HL-60/S4 treated with phorbol 12-myristate 13-acetate at 8.2 ng/mL for 4 days and 3 days (cell line): ENCODE data around the gene ARFGEF2.
"Not testable (repeated sequence)": the region's sequence is repeated elsewhere in the genome, so short reads cannot be mapped to it uniquely, and the experiment has no call there.

Source experiments
- in situ Hi-C: fragments of 300-500 bp; cut with MboI; formaldehyde crosslinking; loops from 2 replicates; pipeline ENCODE4 v1.15.0; 2022; ENCODE audit warnings: low sequenced_read_pairs

The ARFGEF2 gene

DNA sequence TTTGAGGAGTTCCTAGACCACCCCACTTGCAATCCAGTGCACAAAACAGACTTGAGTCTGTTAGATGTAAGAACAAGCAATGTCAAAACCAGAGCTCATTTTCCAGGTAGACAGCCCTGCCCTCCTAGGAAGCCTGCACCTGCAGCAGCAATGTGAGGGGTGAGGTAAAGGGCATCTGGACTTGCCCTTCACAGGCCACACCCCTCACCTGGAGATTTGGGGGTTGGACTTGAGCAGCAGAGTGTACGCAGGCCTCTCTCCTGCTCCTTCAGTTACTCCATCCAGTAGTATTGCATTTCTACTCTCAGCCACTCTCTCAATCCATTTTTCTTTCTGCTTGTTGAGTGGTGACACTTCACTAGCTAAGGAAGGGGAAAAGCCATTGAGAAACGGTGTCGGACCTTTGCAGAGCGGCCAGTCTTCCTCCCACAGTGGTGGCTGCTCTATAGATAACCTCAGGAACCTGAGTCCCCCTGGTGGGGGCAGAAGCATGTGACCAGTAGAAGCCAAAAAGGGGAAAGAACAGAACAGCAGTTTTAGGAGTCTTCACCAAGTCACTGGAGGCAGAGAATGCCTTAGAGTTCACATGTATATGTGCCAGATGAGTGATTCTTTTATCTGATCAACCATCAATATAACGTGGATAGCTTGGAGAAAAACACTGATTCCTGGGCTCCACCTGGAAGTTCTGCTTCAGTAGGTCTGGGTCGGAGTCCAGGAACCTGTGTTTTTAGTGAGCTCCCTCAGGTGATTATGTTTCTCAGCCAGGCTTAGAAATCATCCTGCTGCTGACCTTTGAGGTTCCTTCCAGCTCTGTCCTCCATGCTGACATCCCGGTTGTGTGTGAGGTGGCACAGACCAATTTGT lies 28.0 kb downstream of the ARFGEF2 start:
- in situ Hi-C loops: no loop called here

- in situ Hi-C loops: no loop called here
Observed at GRCh38 chr20:48951041-48951440, 29.5 kb downstream of the ARFGEF2 start.

DNA sequence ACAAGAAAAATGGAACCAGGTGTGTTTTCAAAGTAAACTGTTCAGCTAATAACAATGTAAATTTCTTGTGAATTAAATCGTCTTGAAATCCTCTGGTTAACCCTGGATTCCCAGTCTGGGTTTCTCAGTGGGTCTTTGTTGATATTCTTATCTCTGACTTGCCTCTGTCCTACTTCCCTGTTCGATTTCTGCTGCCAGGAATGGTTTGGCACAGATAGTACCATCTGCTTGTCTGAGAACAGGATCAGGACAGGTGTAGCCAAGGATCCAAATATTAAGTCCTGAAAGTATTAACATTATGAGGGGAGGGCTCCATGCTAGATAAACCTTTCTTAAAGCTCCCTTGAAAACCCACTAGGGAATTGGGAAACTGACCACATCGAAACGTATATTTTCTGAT lies 30.1 kb downstream of the ARFGEF2 start:
- in situ Hi-C loops: no loop called here

- in situ Hi-C loops: no loop called here
Observed at GRCh38 chr20:48952656-48953055, 31.1 kb downstream of the ARFGEF2 start.

DNA sequence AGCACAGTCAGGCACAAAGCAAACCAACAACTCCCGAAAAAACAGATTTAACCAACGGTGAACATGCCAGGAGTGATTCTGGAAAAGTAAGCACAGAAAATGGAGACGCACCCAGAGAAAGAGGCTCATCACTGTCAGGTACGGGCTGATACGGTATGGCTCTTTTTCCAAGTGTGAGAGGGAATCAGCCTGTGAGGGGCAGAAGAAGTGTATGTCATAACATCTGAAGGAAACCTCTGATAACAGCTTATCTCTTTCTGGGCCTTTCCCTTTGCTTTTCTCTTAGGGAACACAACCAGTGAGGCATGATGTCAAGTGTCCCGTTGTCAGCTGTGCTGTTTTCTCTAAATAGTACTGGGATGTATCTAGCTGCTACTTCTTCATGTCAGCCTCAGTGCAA lies 32.1 kb downstream of the ARFGEF2 start:
- in situ Hi-C loops: no loop called here

DNA sequence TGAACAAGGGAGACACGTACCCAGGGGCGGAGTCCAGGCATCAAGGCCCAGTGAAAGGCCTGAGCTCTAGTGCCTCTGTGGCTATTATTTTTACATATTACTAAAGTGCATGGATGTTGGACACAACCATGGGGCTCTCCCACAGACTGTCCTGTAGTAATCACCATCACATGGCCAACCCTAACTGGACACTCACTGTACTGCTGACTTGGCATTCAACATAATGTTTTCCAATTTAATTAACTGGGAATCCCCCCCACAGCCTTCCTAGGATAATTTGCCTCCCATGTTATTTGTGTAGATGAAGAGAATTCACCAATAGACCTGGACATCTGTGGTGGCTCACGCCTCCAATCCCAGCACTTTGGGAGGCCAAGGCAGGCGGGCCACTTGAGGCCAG lies 34.5 kb downstream of the ARFGEF2 start:
- in situ Hi-C loops: no loop called here

GRCh38 chr20:48957053-48957481 lies 35.6 kb downstream of the ARFGEF2 start:
- in situ Hi-C loops: no loop called here

DNA sequence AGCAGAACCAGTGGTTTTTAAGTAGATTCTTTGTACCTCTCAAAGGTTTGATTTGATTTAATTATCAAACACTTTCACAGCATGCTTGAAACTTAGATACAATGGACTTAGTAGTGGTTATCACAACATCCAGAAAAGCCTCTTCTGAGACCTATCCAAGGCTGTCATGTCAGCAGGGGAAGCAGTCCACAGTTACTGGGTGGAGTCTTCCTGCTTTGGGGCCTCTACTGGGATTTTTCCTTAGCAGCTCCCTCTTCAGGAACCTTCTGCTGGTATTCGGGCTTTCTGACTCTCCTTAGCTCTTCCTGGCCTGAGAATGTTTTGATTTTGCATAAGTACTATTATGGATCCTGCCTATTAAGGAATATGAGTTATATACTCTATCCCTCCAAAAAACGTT lies 36.0 kb downstream of the ARFGEF2 start:
- in situ Hi-C loops: no loop called here

DNA sequence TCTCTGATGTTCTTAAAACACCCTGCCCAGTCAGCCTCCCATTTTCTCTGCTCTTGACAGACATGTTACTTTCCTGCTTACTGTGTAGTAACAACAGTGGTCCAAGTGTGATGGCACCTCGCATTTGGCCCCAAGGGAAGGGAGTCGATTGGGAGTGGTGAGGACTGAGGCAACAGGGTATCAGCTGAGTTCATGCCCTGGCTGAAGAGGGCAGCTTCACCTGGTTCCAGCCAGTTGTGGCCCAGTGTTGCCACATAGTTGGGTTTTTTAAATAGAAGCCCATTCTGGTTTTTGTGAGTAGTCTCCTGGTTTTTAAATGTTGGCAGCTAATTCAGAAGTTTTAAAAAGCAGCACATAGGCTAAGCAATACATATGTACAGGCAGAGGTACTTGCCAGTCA lies 37.2 kb downstream of the ARFGEF2 start:
- in situ Hi-C loops: no loop called here

- in situ Hi-C loops: no loop called here
Observed at GRCh38 chr20:48959899-48960550, 38.5 kb downstream of the ARFGEF2 start.

- in situ Hi-C loops: no loop called here
Observed at GRCh38 chr20:48962421-48962820, 40.9 kb downstream of the ARFGEF2 start.

GRCh38 chr20:48962976-48963771 lies 41.7 kb downstream of the ARFGEF2 start:
- in situ Hi-C loops: no loop called here

GRCh38 chr20:48965189-48965910 lies 43.8 kb downstream of the ARFGEF2 start:
- in situ Hi-C loops: no loop called here

DNA sequence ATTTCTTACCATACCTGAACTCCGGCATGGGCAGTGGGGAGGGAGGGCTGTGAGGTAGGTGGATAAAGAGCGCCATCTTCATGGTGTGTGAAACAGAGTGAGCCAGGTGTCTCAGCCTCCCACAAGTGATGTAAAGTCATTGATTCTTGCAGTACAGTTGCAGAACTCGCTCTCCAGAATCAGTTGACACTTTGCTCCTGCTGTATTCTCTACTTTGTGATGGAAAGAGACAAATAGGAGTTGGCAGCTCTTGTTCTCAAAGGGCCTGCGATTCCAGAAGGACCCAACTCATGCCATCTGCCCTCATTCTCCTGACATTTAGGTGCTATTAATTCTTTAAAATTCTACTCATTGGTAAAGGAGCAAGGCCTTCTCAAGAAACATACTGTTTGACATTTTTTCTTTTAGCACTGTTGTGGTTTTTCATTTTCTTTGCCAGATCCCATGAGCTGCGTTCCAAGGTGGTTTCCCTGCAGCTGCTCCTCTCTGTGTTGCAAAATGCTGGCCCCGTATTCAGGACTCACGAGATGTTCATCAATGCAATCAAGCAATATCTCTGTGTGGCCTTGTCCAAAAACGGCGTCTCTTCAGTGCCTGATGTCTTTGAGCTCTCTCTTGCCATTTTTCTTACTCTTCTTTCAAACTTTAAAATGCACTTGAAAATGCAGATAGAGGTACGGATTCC lies 49.3 kb downstream of the ARFGEF2 start:
- in situ Hi-C loops: no loop called here

DNA sequence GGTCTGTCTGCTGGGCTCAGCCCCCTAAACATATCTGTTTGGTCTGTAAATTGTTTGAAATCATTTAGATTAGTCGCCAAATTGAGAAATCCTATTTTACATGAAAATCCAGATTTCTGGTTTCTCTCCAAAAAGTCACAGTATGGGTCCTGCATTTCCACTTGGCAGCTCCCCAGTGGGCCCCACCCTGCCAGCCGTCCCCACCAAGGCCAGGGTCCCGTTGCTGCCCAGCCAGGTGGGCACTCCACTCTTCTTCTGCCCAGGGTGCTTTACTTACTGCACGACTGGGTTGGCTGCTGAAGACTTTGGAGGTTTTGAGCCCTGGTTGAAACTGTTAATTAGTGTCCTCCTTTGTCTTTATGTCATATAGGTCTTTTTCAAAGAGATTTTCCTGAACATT lies 50.4 kb downstream of the ARFGEF2 start:
- in situ Hi-C loops: no loop called here

- in situ Hi-C loops: no loop called here
Observed at GRCh38 chr20:48972816-48973215, 51.3 kb downstream of the ARFGEF2 start.

DNA sequence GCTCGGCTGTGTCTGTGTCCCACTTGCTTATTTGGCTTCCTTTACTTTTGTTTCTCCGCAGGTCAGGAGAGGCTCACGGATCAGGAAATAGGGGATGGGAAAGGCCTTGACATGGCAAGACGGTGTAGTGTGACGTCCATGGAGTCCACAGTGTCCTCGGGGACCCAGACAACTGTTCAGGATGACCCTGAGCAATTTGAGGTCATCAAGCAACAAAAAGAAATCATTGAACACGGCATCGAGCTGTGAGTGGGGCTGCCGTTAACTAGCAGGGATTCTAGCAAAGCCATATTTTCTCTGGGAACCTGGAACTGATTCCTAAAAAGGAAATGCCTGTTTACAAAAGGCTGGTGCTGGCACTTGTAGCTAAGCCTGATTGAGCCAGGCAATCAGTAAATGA lies 54.4 kb downstream of the ARFGEF2 start:
- in situ Hi-C loops: no loop called here

GRCh38 chr20:48979980-48980379 lies 58.5 kb downstream of the ARFGEF2 start:
- in situ Hi-C loops: not testable (repeated sequence)

DNA sequence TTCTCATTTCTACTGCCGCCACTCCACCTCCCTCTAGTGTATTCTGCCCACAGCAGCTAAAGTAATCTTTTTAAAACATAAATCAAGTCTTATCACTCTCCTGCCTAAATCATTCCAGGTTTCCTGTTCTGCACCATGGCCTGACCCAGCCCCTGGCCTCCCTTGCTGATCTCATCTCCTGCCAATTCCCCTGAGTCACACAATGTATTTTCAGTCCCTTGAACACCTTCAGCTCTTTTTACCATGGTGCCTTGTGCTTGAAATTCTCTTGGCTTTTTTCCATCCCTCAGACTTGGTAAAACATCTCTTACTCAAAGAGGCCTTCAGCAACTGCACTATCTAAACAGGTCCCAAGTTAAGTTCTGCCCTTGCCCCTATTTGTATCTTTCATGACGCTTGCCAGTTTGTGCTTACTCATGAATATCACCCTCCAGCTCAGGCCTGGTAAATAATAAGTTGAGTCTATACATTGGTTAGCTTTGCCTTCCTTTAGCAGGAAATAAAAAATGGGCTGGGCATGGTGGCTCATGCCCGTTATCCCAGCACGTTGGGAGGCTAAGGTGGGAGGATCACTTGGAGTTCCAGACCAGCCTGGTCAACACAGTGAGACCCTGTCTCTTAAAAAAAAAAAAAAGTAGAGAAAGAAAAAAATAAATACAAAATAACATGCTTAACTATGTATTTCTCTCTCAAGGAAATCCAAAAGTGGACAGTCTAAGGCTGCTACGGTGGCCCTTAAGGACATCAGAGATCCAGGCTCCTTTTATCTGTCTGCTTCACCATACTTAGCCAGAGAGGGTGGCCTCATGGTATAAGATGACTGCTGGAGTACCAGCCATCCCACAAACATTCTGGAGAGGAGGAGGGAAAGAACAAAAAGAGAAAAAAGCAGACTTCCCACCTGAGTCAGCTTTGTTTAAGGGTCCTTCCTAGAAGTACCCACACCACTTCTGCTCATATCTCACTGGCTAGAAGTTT lies 62.2 kb downstream of the ARFGEF2 start:
- in situ Hi-C loops: no loop called here
